Erythroblast (primary cell): ENCODE measurements around the gene NIFK.

ENCODE experiments used
- GATA1 ChIP-seq: IDR thresholded peaks from 2 replicates; pipeline ENCODE4 v1.6.1; 2011; ENCODE audit warnings: low read depth, mild to moderate bottlenecking, control low read depth, low read length, moderate library complexity
- POLR2A ChIP-seq: IDR thresholded peaks from 2 replicates; pipeline ENCODE4 v1.6.1; 2011; ENCODE audit warnings: mild to moderate bottlenecking, low read length

DNA sequence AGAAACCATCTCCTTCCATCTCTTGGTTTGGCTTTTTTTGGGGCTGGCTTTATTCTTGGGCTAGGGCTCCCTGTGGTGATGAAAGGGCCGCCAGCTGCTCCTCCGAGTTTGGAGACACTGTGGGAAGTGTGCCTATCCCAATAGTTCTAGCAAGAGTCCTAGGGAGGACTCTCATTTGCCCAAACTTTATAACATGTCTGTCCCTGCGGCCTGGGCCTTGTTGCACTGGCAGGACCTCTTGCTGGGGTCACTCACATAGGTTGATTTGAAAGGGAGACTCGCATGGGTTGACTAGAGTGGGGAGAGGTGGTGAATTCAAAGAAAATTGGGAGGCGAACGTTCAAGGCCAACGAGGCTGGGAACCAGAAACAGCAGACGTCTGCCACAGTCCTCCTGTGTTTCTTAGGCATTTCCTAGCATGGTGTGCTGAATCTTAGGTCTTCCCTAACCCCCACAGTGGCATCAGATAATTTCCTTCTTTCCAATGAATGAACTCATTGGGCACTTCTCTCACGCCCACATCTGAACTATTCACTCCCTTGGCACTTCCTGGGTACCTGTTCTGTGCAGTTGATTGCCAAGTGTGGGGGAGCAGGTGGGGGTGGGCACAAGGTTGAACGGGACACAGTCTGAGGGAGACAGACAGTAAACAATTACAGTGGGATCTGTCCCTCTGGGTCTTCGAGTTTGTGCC lies 26.8 kb downstream of the NIFK start:
- TF ChIP-seq POLR2A (no peak), GATA1 (no peak)
